Breast epithelium (tissue), 4 donors: Measurements from ENCODE around the gene NEURL4. TPM values are rescaled to one million over a fixed set of nuclear protein-coding genes. Genes with fewer than 3 reads are reported as not detected.

Experiments
- DNase-seq, 2 donors: peaks; one replicate each; pipeline ENCODE4 v3.0.0-alpha.2; 2019; ENCODE audit warnings: low spot score in 2 of 2
- H3K27ac ChIP-seq, 2 donors: fragments of 200-600 bp; sonication (generic) in 1 of 2; one replicate each; pipeline ENCODE4 v1.5.1; 2016 to 2019; ENCODE audit warnings: mild to moderate bottlenecking in 1 of 2
- H3K27me3 ChIP-seq, 2 donors: fragments of 200-600 bp; sonication (generic) in 1 of 2; one replicate each; pipeline versions ENCODE4 v1.5.1 to v1.6.0; 2017 to 2019; ENCODE audit warnings: control low read depth in 1 of 2, mild to moderate bottlenecking in 1 of 2
- H3K36me3 ChIP-seq: fragments of 200-600 bp; one replicate; pipeline ENCODE4 v1.5.1; 2019
- H3K4me1 ChIP-seq, 2 donors: fragments of 200-600 bp; sonication (generic); one replicate each; pipeline ENCODE4 v1.5.1; 2016 to 2019; ENCODE audit warnings: control low read depth in 1 of 2
- H3K4me3 ChIP-seq, 3 donors: fragments of 200-600 bp; sonication (generic); 1 replicate in 2 of 3; 2 replicates in 1 of 3; pipeline ENCODE4 v1.5.1; 2016 to 2019; ENCODE audit warnings: mild to moderate bottlenecking in 3 of 3, moderate library complexity in 2 of 3
- H3K9me3 ChIP-seq, 2 donors: fragments of 200-600 bp; sonication (generic) in 1 of 2; one replicate each; pipeline ENCODE4 v1.5.1; 2016 to 2019; ENCODE audit warnings: control low read depth in 1 of 2
- CTCF ChIP-seq, 3 donors: fragments of 450-650 bp; IDR thresholded peaks; one replicate each; pipeline ENCODE4 v1.5.1; 2016 to 2017; ENCODE audit warnings: antibody characterized with exemption in 3 of 3, mild to moderate bottlenecking in 3 of 3, moderate library complexity in 3 of 3
- POLR2A ChIP-seq: fragments of 450-650 bp; IDR thresholded peaks from one replicate; pipeline ENCODE4 v1.6.1; 2016; ENCODE audit warnings: antibody characterized with exemption, mild to moderate bottlenecking, moderate library complexity
- POLR2AphosphoS5 ChIP-seq, 3 donors: sonication (generic); formaldehyde crosslinking; IDR thresholded peaks; one replicate each; pipeline ENCODE4 v1.6.1; 2017; ENCODE audit warnings: antibody characterized with exemption in 3 of 3
- intact Hi-C: fragments of 100-400 bp; cut with DNase I; formaldehyde crosslinking; loops from one replicate; pipeline ENCODE4 v1.15.1; 2023; ENCODE audit warnings: low total_unique reads
- total RNA-seq, 3 donors: library from RNA; depleted of rRNA; stranded (reverse); fragments of >200 nt; gene quantifications; one replicate each; pipeline ENCODE4 v1.1.0, GENCODE V29; 2016

NEURL4 gene
- total RNA-seq, 3 donors from 2014 or later = 15.0 to 22.9 (median 17.4) TPM

- Histone ChIP-seq H3K27me3 (no peaks in the 10 kb centered on the region), H3K36me3 (no peaks in the 10 kb centered on the region), H3K9me3 (no peaks in the 10 kb centered on the region), H3K4me1 (peaks cover 5 to 19% of the 10 kb centered on the region in 2 donors), H3K27ac (peak overlapping the region; percentile 98 to 99), H3K4me3 (peak overlapping the region; percentile 81 to 98 (median 98))
- peak in 1 of 2 donors; percentile 41 for DNase-seq
- TF ChIP-seq POLR2A (no peak), POLR2AphosphoS5 (IDR thresholded peaks at IDR 0.05) (peak in 1 of 3 donors; percentile 7), CTCF (IDR thresholded peaks at IDR 0.05) (peak in 1 of 3 donors; percentile 10)
- intact Hi-C loops = loop anchor here (2.0 to 5.0 kb wide), 2 partner anchors 45 to 249 kb away; partner anchors contain the start of genes CLDN7 and TNFSF13
These were observed 21.2 kb downstream of the NEURL4 start for GRCh38 chr17:7307686-7308624.

DNA sequence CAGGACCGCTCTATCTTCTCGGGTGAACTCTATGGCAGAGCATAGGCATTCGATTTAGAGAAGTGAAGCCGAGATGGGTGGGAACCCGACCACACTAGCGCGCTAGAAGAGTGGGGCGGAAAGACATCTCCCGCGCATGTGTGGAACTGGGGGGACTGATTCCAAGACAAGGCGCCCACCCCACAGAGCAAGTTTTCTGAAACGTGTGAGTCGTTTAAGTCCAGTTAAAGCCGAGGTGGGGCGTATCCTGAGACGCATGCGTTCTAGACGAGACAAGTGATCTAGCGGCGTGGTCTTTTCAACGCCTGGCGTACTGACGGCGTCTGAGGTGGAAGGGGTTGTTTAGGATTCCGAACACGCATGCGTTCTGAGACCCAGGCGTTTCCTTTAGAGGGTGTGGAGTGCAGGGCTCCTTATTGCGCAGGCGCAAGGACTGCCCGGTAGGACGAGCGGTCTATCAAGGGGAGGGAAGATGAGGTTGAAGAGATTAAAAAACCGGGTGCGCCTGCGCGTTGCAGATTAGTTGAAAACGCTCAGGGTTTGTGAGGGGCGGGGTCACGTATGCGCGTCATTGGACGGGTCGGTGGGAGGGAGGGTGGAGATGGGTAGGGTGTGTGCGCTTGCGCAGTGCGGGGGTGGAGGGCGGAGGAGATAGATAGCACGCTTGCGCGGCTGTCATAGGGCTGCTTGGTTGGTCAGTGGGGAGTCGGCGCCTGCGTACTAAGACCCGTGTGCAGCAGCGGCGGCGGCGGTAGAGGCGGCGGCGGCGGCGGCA lies 22.0 kb downstream of the NEURL4 start, which contains the start of gene EIF5A:
TSS of gene EIF5A (plus strand) at position 718 of the 775 bp plus-strand sequence. CDS start 2,008 bp downstream, outside the sequence.
- peak within 1 kb of the TSS; percentile 98 to 99 for H3K27ac ChIP-seq
- peak; percentile 99 to 100 for DNase-seq
- H3K4me1 ChIP-seq = peaks cover 5 to 19% of the 10 kb centered on the region in 2 donors
- H3K36me3 ChIP-seq = no peaks in the 10 kb centered on the region
- TF ChIP-seq CTCF (IDR thresholded peaks at IDR 0.05) (no peak), POLR2AphosphoS5 (IDR thresholded peaks at IDR 0.05) (peak; percentile 72 to 87 (median 78)), POLR2A (peak; percentile 64)
- peak within 1 kb of the TSS; percentile 81 to 98 (median 98) for H3K4me3 ChIP-seq
- H3K27me3 ChIP-seq = no peaks in the 10 kb centered on the region
- H3K9me3 ChIP-seq = no peaks in the 10 kb centered on the region
- intact Hi-C loops = loop anchor here (2.0 to 5.0 kb wide), 2 partner anchors 44 to 250 kb away; partner anchors contain the start of genes CLDN7 and TNFSF13

- no peak for TF ChIP-seq CTCF (IDR thresholded peaks at IDR 0.05)
- TF ChIP-seq POLR2AphosphoS5 (IDR thresholded peaks at IDR 0.05) = no peak
- TF ChIP-seq POLR2A = no peak
These were observed 25.0 kb downstream of the NEURL4 start for GRCh38 chr17:7304179-7304578.

DNA sequence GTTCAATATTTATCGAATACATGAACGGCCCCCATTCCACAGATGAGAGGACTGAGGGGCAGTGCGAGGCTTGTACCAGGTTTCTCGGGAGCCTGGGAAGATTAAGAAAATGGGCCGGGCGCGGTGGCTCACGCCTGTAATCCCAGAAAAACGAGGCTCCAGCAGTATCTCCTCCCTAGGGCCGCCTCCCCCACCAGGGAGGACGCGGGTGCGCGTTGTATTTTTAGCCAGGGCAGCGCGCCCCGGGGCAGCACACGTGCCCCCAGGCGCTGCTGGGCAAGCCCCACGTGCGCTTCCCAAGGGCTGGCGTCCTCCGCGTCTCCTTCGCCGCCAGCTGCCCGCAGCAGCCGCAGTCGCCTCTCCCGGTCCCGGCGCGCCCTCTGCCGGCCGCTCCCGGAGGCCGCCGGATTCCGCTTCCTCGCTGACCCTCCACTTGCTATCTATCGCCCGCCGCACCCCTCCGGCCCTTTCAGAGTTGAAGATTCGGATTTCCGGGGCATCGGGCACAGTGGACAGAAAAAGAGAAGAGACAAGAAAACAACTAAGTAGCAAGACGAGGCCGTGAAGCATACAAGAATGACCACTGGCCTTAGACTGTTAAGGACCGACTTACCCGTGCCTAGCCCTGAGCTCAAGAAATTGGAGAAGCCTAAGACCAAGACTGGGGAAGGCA lies 32.8 kb downstream of the NEURL4 start:
- H3K4me3 ChIP-seq = peak overlapping the region in 2 of 3 donors; percentile 34 to 54
- H3K4me1 ChIP-seq = peaks cover 4% of the 10 kb centered on the region in 2 donors
- TF ChIP-seq CTCF (IDR thresholded peaks at IDR 0.05) (peak; percentile 72 to 96 (median 91)), POLR2AphosphoS5 (IDR thresholded peaks at IDR 0.05) (peak; percentile 15 to 59 (median 40)), POLR2A (no peak)
- DNase-seq = peak; percentile 63 to 75
- no peaks in the 10 kb centered on the region for H3K9me3 ChIP-seq
- H3K27ac ChIP-seq = peak overlapping the region; percentile 12 to 26
- H3K36me3 ChIP-seq = no peaks in the 10 kb centered on the region
- intact Hi-C loops = no loop called here
- no peaks in the 10 kb centered on the region for H3K27me3 ChIP-seq

More at GRCh38 chr17:7304179-7304578, 25.0 kb downstream of the NEURL4 start:
- no peak overlapping the region for H3K27ac ChIP-seq
- H3K9me3 ChIP-seq = no peaks in the 10 kb centered on the region
- intact Hi-C loops = no loop called here
- no peak for DNase-seq
- H3K4me3 ChIP-seq = no peak overlapping the region
- H3K4me1 ChIP-seq = peaks cover 0 to 5% of the 10 kb centered on the region in 2 donors
- H3K27me3 ChIP-seq = no peaks in the 10 kb centered on the region
- H3K36me3 ChIP-seq = no peaks in the 10 kb centered on the region
